ENCODE measurements around the gene DLGAP5. TPM values are rescaled to one million over a fixed set of nuclear protein-coding genes. Genes with fewer than 3 reads are reported as not detected.

DLGAP5 gene
- total and polyA plus RNA-seq, 2 of the 13 experiments (the other 11 are each of a cell fraction or from before 2014, with no cell fraction given): 7.7 to 55.8 TPM

DNA sequence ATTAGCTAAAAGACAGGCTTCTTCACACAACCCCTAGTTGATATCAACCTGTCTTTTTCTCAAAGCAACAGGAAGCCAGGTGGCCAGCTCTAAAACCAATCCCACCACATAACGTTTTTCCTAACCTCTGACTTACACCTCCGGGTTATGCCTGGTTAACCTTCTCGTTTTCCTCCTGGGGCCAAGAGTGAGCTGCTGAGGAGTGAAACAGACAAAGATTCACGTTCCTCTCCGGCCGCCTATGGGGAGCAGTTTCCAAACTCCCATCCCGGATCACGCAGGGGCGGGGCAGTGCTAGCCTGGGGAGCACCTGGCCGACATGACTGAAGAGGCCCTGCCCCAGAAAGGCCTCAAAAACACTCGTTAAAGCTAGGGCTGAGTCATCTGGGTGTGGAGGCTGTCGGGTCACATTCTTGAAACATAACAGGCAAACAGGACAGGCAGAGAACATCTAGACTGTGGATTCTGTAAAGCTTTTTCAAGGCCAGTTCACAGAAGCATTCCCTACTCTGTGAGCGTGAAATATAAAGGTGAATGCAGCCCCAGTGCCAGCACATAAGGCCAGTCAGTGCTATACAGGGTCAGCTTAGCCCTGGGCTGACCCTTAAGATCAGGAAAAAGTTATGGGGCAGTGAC, 88.3 kb downstream of the DLGAP5 start (continued):
- no peak for TF ChIP-seq TRAFD1 (CRISPR knock-in tag; IDR thresholded peaks at IDR 0.05; ENCODE audit: borderline replicate concordance)
- TF ChIP-seq, protein P1, sequence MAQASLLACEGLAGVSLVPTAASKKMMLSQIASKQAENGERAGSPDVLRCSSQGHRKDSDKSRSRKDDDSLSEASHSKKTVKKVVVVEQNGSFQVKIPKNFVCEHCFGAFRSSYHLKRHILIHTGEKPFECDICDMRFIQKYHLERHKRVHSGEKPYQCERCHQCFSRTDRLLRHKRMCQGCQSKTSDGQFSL (CRISPR knock-in tag; IDR thresholded peaks at IDR 0.05): no peak
- no peak for TF ChIP-seq SMARCC2 (IDR thresholded peaks at IDR 0.05)
- TF ChIP-seq ZNF44 (CRISPR knock-in tag; IDR thresholded peaks at IDR 0.05): no peak
- TF ChIP-seq, protein P2, sequence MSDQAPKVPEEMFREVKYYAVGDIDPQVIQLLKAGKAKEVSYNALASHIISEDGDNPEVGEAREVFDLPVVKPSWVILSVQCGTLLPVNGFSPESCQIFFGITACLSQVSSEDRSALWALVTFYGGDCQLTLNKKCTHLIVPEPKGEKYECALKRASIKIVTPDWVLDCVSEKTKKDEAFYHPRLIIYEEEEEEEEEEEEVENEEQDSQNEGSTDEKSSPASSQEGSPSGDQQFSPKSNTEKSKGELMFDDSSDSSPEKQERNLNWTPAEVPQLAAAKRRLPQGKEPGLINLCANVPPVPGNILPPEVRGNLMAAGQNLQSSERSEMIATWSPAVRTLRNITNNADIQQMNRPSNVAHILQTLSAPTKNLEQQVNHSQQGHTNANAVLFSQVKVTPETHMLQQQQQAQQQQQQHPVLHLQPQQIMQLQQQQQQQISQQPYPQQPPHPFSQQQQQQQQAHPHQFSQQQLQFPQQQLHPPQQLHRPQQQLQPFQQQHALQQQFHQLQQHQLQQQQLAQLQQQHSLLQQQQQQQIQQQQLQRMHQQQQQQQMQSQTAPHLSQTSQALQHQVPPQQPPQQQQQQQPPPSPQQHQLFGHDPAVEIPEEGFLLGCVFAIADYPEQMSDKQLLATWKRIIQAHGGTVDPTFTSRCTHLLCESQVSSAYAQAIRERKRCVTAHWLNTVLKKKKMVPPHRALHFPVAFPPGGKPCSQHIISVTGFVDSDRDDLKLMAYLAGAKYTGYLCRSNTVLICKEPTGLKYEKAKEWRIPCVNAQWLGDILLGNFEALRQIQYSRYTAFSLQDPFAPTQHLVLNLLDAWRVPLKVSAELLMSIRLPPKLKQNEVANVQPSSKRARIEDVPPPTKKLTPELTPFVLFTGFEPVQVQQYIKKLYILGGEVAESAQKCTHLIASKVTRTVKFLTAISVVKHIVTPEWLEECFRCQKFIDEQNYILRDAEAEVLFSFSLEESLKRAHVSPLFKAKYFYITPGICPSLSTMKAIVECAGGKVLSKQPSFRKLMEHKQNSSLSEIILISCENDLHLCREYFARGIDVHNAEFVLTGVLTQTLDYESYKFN (CRISPR knock-in tag; conservative IDR thresholded peaks at IDR 0.05): peak; percentile 89
- no peak for TF ChIP-seq ZNF383 (CRISPR knock-in tag; IDR thresholded peaks at IDR 0.05; ENCODE audit: borderline replicate concordance)
- no peak for TF ChIP-seq SP140L (CRISPR knock-in tag; IDR thresholded peaks at IDR 0.05; ENCODE audit: borderline replicate concordance)
- TF ChIP-seq ZNF615 (CRISPR knock-in tag; IDR thresholded peaks at IDR 0.05; ENCODE audit: borderline replicate concordance): no peak
- no peak for TF ChIP-seq HNF4G (IDR thresholded peaks at IDR 0.05; ENCODE audit: borderline replicate concordance, low read depth, low read length)
- no peak; the same call in 1 of the 2 replicates for TF ChIP-seq HNF4G (CRISPR knock-in tag; IDR thresholded peaks at IDR 0.05; ENCODE audit: borderline replicate concordance, low read depth)
- peak; percentile 93; the same call in 1 of the 2 replicates for TF ChIP-seq ZNF224 (CRISPR knock-in tag; IDR thresholded peaks at IDR 0.05)
- TF ChIP-seq REXO4 (CRISPR knock-in tag; IDR thresholded peaks at IDR 0.05; ENCODE audit: borderline replicate concordance): no peak
- TF ChIP-seq ZFY (CRISPR knock-in tag; IDR thresholded peaks at IDR 0.05): peak; percentile 87
- TF ChIP-seq SMAD3 (CRISPR knock-in tag; IDR thresholded peaks at IDR 0.05): peak; percentile 47; the same call in 1 of the 2 replicates
- TF ChIP-seq ZHX1 (CRISPR knock-in tag; IDR thresholded peaks at IDR 0.05; ENCODE audit: low read depth): peak; percentile 82
- TF ChIP-seq, protein P3, sequence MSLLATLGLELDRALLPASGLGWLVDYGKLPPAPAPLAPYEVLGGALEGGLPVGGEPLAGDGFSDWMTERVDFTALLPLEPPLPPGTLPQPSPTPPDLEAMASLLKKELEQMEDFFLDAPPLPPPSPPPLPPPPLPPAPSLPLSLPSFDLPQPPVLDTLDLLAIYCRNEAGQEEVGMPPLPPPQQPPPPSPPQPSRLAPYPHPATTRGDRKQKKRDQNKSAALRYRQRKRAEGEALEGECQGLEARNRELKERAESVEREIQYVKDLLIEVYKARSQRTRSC (CRISPR knock-in tag; IDR thresholded peaks at IDR 0.05; ENCODE audit: low read depth): no peak
- no peak for TF ChIP-seq ARID2 (CRISPR knock-in tag; IDR thresholded peaks at IDR 0.05; ENCODE audit: borderline replicate concordance)
